ENCODE measurements around the gene ECHS1.
"Not testable (repeated sequence)": the region's sequence is repeated elsewhere in the genome, so short reads cannot be mapped to it uniquely, and the experiment has no call there.

Gene ECHS1

DNA sequence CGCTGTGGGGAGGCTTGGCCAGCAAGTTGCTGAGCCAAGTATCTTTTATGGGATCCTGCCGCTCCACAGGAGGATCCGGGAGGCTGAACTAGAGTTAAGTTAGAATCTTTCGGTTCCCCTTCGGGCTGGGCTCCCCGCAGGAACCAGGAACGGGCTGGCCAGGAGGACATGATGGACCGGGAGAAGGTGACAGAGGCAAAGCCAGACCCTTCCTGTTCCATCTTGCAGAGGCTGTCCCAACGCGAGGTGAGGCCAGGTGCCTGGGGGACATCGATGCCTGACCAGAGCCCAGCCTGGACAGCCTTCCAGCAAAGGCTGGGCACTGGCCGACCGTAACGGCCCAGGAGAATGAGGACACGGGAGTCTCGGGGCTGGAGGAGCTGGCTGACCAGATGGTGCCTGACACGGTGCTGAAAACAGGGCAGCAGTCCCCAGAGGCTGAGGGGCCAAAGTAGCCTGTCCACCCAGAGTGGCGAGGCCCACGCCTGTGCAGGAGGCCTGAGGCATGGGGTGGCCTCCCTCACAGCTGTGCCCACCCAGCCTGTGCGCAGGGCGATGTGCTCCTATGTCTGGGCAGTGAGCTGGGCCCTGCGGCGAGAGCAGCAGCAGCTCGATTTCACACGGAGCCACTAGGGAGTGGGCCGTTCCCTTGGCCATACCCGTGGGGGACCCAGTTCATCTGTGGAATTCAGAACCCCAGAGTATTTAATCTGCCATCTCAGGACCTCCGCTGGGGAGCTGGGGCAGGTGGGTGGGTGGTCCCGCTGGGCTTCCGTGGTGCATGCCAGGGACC lies 4.1 kb upstream of the ECHS1 start:
- DNase-seq: no peak

DNA sequence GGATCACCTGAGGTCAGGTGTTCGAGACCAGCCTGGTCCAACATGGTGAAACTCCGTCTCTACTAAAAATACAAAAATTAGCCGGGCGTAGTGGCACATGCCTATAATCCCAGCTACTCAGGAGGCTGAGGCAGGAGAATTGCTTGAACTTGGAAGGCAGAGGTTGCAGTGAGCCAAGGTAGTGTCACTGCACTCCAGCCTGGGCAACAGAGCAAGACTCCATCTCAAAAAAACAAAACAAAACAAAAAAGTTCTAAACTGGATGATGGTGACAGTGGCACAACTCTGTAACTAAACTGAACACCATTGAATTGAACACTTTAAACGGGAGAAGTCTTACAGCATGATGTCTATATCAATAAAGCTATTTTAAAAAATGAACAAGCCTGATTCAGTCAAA lies 3.0 kb upstream of the ECHS1 start:
- DNase-seq: not testable (repeated sequence)

DNA sequence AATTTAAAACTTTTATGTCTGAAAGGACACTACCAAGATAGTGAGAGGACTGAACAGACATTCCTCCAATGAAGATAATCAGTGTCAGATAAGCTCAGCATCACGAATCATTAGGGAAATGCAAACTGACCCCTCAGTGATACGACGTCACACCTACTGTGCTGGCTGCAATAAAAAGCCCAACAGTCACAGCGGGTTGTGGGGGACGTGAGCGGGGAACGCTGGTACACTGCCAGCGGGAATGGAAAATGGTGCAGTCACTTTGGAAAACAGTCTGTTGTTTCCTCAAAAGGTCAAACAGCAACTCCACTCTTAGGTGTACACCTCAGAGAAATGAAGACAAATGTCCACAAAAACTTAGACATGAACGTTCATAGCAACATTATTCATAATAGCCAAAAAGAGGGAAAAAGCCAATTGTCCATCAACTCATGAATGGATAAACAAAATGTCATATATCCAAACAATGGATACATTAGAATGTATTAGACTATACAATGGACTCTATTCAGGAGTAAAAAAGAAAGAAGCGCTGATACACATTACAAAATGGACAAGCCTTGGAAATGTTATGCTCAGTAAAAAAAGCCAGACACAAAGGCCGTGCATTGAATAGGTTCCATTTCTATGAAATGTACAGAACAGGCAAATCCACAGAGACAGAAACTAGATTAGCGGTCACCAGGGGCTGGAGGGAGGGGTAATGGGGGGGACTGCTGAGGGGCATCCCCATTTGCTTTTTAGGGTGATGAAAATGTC lies 2.4 kb upstream of the ECHS1 start:
- no peak for DNase-seq

DNA sequence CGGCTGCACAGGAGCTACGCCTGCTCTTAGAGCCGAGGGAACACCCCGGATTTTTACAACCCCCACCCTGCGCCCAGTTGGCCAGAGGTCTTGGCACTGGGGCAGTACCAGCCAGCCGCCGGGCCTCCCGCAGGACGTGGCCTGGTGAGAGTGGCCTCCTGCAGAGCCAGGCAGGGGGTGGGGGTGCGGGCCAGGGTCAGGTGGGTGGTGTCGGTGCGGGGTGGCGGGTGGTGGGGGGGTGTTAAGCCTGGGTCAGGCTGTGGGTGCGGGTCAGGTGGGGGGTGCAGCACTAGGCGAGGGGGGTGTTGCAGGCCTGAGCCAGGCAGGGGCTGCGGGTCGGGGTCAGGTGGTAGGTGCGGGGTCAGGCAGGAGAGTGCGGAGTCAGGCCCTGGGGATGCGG lies 647 bp downstream of the ECHS1 start:
- DNase-seq: no peak

DNA sequence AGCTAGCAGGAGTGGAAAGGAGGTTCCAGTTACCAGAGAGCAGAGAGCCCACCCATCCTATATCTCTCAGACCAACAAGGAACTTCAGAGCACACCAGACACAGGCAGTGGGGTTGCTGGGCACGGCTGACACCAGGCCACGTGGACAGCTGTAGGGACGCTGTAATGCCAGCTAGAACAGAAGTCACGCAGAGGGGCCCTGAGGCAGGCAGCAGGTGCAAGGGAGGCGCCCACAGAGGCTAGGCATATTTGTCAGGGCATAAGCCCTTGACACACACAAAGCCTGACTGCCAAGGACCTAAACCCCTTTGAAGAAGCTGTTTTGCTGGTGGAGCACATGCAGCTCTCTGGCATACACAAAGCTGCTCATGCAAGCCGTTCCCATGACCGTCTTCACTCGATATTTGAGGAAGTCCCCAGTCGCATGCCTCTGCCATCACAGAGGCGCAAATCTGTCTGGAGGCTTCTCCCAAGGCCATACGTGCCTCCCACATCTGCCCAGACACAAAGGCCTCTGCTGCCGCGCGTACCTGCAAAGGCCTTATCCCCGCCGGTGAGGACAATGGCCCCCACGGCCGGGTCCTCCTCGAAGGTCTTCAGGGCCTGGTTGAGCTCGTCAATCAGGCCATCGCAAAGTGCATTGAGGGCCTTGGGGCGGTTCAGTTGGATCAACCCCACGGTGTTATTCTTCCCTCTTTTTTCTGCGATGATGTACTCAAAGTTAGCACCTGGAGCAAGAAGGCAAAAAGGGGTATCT lies 2.9 kb downstream of the ECHS1 start:
- no peak for DNase-seq

DNA sequence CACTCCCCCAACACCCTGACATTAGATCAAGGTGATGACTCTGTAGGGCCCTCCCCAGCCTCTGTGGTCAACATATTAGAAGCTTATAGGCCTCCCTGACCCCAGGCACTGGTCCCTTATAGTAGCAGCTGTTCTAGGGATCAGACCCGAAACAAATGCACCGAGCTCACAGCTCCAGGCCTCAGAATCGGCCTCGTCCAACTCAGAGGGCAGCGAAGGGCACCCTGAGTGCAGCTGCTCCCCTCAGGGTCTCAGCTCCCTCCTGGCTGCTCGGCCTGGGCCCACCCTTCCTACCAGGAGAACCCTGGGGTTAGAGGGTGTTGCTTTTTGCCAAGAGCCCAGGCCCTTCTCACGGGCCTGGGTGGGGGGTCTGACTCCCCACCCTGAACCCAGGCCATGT lies 5.0 kb downstream of the ECHS1 start:
- DNase-seq: no peak

DNA sequence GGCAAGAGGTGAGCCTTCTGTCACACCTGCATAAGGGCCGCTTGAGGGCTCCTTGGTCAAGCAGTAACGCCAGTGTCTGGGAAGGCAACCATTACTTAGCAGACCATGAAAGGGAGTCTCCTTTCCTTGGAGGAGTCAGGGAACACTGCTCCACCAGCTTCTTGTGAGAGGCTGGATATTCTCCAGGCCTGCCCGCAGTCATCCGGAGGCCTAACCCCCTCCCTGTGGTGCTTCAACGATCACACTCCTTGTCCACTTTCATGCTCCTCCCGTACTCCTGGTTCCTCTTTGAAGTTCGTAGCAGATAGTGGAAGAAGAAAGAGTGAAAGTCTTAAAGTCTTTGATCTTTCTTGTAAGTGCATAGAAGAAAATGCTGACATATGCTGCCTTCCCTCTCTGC lies 5.7 kb downstream of the ECHS1 start:
- DNase-seq: not testable (repeated sequence)

DNA sequence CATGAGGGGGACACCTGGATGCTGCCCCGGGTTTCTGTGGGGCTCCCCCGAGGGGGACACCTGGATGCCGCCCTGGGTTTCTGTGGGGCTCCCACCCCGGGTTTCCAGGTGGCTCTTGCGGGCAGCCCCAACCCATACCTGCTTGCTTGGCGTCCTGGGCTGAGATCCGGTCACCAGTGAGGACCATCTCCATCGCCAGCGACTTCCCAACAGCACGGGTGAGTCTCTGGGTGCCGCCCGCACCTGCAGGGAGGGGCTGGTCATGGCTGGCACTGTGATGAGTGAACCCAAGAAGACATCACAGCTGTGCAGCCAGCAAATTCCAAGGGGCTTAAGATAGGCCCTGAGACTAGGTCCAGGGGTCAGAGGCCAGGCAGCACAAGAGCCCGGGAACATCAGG lies 6.4 kb downstream of the ECHS1 start:
- no peak for DNase-seq

- DNase-seq: no peak
Observed at GRCh38 chr10:133366130-133366478, 7.0 kb downstream of the ECHS1 start.

DNA sequence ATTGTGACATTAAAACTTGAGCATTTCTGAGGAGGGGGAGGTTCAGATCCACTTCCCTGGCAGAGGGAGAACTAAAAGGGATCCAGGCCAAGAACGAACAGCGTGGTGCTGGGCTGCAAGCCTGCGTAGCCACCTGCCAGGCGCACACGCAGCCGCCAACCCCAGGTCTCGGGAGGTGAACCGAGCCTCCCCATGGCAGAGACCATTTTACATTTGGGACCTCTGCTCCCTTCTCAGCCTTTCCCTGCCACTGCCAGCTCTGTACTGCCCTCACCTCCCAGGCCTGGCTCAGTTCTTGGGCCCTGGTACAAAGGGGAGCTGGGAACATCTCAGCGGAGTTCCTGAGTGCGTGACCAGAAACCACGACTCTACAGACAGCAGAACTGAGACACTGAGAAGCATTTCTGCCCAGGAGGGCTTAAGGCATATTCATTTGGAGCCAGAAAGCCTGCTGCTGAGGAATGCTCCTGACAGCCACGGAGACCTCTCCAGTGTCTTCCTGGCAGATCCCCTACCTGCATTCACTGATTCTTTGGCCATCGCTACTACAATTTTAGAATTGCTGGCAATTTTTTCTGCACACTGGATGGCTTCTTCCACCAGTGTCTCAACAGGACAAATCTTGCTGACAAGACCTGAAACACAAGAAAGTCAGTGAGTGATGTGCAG lies 7.6 kb downstream of the ECHS1 start:
- peak; percentile 34 for DNase-seq

DNA sequence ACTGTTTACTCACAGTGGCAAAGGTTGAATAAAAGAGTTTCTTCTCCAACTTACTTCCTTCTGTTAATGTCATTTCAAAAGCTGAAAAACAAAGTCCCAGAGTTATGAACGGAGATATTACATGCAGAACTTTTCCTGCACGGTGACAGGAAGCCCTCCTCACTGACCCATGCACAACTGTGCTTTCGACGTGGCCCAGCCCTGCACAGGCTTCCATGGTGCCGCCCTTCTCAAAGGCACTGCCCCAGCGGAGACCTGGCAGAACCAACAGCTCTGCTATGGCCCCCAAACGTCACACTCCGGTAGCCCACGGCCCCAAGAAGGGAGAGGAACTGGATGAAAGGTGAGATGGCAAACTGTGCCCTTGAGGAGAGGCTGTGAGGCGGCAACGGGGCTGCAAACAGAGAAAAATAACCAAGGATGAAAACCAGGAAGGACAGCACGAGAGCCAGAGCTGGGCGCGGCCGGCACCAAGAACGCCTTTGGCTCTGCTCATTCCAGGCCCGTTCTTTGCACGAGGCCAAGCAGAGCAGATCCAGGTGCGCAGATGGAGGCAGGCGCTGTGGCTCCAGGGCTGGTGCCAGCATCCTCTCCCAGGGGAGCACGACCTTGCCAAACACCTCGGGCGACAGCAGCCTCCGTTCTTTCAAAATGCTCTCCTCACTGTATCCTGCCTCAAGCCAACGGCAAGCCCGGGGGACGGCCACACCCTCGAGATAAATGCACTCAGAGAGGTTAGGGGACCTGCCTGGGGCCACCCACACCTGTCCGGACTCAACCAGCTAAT lies 8.3 kb downstream of the ECHS1 start:
- peak; percentile 74 for DNase-seq

GRCh38 chr10:133362846-133363245 lies 10.3 kb downstream of the ECHS1 start:
- DNase-seq: no peak

DNA sequence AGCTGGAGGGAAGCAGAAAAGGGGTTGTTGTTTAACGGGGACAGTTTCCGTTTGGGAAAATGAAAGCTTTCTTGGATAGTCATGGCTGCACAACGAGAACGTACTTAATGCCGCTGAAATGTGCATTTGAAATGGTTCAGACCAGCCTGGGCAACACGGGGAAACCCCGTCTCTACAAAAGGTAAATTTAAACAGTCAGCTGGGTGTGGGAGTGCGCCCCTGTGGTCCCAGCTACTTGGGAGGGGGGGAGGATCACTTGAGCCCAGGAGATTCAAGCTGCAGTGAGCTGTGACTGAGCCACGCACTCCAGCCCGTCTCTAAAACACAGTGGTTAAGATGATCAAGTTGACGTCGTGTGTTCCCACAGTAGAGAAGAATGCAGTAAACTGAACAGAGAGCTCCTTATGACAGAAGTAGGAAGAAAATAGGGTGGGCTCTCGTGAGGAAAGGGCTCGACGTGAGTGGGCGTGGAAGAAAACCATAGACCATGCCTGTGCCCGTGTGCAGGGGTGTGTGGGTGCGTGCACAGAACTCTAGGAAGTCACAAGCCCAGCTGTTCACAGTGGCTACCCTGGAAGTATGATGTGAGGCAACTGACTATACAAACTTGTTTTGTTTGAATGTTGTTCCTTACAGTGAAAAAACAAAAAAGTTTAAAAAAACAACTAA lies 11.2 kb downstream of the ECHS1 start:
- no peak for DNase-seq

DNA sequence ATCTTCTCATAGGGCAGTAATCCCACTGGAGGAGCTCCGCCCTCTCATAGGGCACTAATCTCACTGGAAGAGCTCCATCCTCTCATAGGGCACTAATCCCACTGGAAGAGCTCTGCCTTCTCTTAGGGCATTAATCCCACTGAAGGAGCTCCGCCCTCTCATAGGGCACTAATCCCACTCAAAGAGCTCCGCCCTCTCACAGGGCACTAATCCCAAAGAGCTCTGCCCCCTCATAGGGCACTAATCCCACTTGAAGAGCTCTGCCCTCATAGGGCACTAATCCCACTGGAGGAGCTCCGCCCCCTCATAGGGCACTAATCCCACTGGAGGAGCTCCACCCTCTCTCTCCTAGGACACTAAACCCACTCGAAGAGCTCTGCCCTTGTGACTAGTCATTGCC lies 11.9 kb downstream of the ECHS1 start:
- DNase-seq: no peak

DNA sequence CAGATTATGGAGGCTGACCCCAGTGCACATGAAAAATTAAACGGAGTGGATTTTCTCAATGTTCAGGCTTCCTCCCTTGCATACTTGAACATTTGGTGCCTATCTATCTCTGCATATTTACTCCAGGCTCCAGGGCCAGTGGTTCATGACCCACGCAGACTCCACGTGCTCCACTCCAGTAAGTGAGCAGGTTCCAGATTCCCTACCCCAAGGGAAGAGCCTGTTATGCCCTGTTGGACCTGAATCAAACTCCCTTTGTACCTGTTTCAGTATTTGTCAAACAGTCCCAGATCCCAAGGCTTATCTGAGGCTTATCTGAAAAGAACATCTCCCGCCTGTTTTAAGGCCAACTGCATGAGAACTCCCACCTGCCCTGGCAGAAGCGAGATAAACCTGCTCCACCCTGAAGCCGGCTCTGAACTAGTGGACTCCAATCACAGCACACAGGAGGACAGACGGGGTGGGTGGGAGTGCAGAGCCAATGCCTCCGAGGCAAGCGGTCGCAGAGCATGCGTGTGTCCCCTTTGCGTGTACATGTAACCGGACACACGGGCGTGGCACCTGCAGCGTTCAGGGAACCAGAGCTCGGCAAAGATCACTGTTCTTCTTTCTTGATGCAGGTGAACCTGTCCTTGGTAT lies 13.1 kb downstream of the ECHS1 start:
- no peak for DNase-seq

GRCh38 chr10:133359554-133359971 lies 13.6 kb downstream of the ECHS1 start:
- DNase-seq: peak; percentile 39

DNA sequence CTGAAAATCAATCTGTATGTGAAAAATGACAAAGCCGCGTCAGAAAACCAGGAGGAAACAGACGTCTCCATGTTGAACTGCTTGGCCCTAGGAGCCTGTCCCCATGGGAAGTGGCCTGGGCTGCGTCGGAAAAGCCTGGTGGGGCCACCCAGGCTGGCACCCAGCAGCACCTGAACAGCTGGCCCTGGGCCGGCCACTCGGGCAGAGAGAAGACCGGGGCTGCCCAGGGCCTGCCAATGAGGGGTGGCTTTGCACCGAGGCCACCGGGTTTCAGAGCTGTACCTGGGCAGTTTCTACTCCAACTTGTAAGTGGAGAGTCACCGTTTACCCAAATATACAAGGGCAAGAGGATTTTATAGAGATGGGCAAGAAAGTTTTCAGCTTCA lies 14.2 kb downstream of the ECHS1 start:
- no peak for DNase-seq

GRCh38 chr10:133358162-133358924 lies 14.8 kb downstream of the ECHS1 start:
- DNase-seq: no peak

DNA sequence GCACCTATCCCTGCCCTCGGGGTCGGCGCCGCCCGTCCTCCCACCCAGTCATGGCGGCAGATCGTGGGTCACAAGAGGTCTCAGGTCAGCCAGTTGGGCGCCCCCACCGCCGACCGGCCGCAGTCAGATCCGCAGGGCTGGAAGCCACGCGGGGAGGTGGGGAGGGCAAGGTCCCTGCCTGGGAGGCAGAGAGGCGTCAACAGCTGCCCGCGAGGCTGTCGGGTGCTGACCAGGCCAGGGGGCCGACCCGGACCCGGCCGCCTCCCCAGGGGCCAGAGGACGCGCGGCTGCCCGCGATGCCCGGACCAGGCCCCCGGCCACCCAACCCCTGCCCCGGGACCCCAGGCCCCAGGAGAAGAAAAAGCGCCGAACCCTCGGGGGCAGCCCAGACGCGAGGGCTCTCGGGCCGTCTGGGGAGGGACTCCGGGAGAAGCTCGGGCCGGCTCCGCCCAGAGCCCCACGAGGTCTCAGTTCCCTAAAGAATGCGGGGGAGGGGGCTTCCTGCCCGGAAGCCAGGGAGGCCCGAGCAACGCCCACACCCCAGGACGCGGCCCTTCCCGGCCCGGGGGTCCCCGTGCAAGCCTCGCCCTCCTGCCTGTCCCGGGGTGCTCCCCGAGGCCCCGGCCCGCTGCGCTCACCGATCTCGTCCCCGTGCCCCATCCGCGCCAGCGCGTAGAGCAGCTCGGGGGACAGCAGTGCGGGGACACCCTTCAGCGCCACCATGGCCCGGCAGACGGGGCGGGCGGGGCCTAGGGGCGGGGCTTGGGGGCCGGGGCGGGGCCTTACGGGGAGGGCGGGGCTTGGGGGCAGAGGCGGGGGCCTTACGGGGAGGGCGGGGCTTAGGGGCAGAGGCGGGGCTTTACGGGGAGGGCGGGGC lies 15.6 kb downstream of the ECHS1 start, which contains the start of gene FUOM:
Gene FUOM, minus strand, starts transcription at position 735 of the 877 bp plus-strand sequence. Its CDS starts 12 bp downstream, at position 723.
- peak; percentile 28 for DNase-seq
